SK-N-SH (cell line): ENCODE data around the gene NANOS1. TPM values are rescaled to one million over a fixed set of nuclear protein-coding genes. Genes with fewer than 3 reads are reported as not detected.

Source experiments
- CTCF ChIA-PET: fragments of 300-600, 350-600 bp; formaldehyde crosslinking; extraction: SDS; loops from one replicate; lab custom pipeline; 2021; lab: Yijun Ruan, JAX
- POLR2A ChIA-PET: fragments of 350-600 bp; sonication (Branson Sonifier 250); formaldehyde crosslinking; extraction: SDS; loops from one replicate; lab custom pipeline; 2020; ENCODE audit warnings: antibody characterized with exemption, inconsistent platforms; lab: Yijun Ruan, JAX
- DNase-seq: peaks from one replicate; pipeline ENCODE4 v3.0.0; 2012
- H2AFZ ChIP-seq: fragments of 200-600 bp; sonication (generic); 2 replicates; pipeline ENCODE4 v1.8.1; 2016; ENCODE audit warnings: antibody characterized with exemption, mild to moderate bottlenecking, low read depth
- H3F3A ChIP-seq: fragments of 200-600 bp; sonication (generic); replicated peaks from 2 replicates; pipeline ENCODE3; 2016; ENCODE audit warnings: antibody characterized with exemption, mild to moderate bottlenecking; ENCODE audit not compliant: insufficient read depth
- H3K27ac ChIP-seq, 2 experiments: fragments of 200-500 bp in 1 of 2; fragments of 200-600 bp in 1 of 2; sonication (Bioruptor generic) in 1 of 2; sonication (generic), shearing (Covaris generic) in 1 of 2; 2 replicates each; pipeline versions ENCODE4 v1.5.1 to v1.6.1; 2014 to 2016; ENCODE audit warnings: low read depth in 2 of 2, inconsistent platforms in 1 of 2, low read length in 1 of 2, mild to moderate bottlenecking in 1 of 2, mixed read lengths in 1 of 2
- H3K27me3 ChIP-seq: fragments of 200-600 bp; sonication (generic), shearing (Covaris generic); 2 replicates; pipeline ENCODE4 v1.6.1; 2016; ENCODE audit warnings: mixed run types; ENCODE audit not compliant: insufficient read depth
- H3K36me3 ChIP-seq, 2 experiments: fragments of 200-500 bp in 1 of 2; fragments of 200-600 bp in 1 of 2; sonication (Bioruptor generic) in 1 of 2; sonication (generic) in 1 of 2; replicated peaks in 1 of 2; 2 replicates each; pipeline versions ENCODE3 to v1.5.1; 2014 to 2016; ENCODE audit warnings: low read length in 1 of 2, mild to moderate bottlenecking in 1 of 2; ENCODE audit not compliant: insufficient read depth in 2 of 2, control insufficient read depth in 1 of 2
- H3K4me1 ChIP-seq, 2 experiments: fragments of 200-500 bp in 1 of 2; fragments of 200-600 bp in 1 of 2; sonication (Bioruptor generic) in 1 of 2; sonication (generic), shearing (Covaris generic) in 1 of 2; 2 replicates each; pipeline versions ENCODE4 v1.5.1 to v1.6.1; 2014 to 2016; ENCODE audit warnings: low read depth in 1 of 2, low read length in 1 of 2, mixed run types in 1 of 2; ENCODE audit not compliant: insufficient read depth in 2 of 2, control insufficient read depth in 1 of 2
- H3K4me2 ChIP-seq: fragments of 200-600 bp; sonication (generic), shearing (Covaris generic); 2 replicates; pipeline ENCODE4 v1.6.1; 2017; ENCODE audit warnings: mixed run types
- H3K4me3 ChIP-seq, 2 experiments: fragments of 200-500 bp in 1 of 2; fragments of 200-600 bp in 1 of 2; sonication (Bioruptor generic) in 1 of 2; sonication (generic), shearing (Covaris generic) in 1 of 2; 2 replicates each; pipeline versions ENCODE4 v1.5.1 to v1.8.1; 2014 to 2016; ENCODE audit warnings: low read depth in 2 of 2, inconsistent platforms in 1 of 2, low read length in 1 of 2, mild to moderate bottlenecking in 1 of 2, mixed read lengths in 1 of 2, moderate library complexity in 1 of 2
- H3K79me2 ChIP-seq: fragments of 200-600 bp; sonication (generic); 2 replicates; pipeline ENCODE4 v1.8.1; 2017; ENCODE audit warnings: mild to moderate bottlenecking; ENCODE audit not compliant: insufficient read depth
- H3K9ac ChIP-seq: fragments of 200-600 bp; sonication (generic); 2 replicates; pipeline ENCODE4 v1.6.1; 2017; ENCODE audit warnings: mixed run types
- H3K9me2 ChIP-seq: fragments of 200-600 bp; sonication (generic); 2 replicates; pipeline ENCODE4 v1.6.1; 2017; ENCODE audit warnings: mixed run types
- H3K9me3 ChIP-seq: fragments of 200-600 bp; sonication (generic); 2 replicates; pipeline ENCODE4 v1.6.1; 2017; ENCODE audit warnings: mixed run types, mild to moderate bottlenecking, moderate library complexity
- H4K20me1 ChIP-seq: fragments of 200-600 bp; sonication (generic); 2 replicates; pipeline ENCODE4 v1.6.1; 2017; ENCODE audit warnings: mild to moderate bottlenecking, mixed run types; ENCODE audit not compliant: insufficient read depth
- CHD2 ChIP-seq: fragments of 150-350 bp; IDR thresholded peaks from 2 replicates; pipeline ENCODE4 v1.6.1; 2018; ENCODE audit warnings: low read length; ENCODE audit not compliant: partially characterized antibody
- ELF1 ChIP-seq: IDR thresholded peaks from 2 replicates; pipeline ENCODE4 v1.4.0; 2012
- EP300 ChIP-seq, 2 experiments: IDR thresholded peaks; 2 replicates each; pipeline versions ENCODE4 v1.4.0 to v1.6.1; 2012; ENCODE audit warnings: borderline replicate concordance in 1 of 2, low read depth in 1 of 2, low read length in 1 of 2
- EZH2phosphoT487 ChIP-seq: fragments of 200-600 bp; sonication (generic); IDR thresholded peaks from 2 replicates; pipeline ENCODE4 v1.6.1; 2017; ENCODE audit warnings: low read depth, mixed run types, mild to moderate bottlenecking, antibody characterized with exemption, moderate library complexity, borderline replicate concordance
- FOSL2 ChIP-seq: IDR thresholded peaks from 2 replicates; pipeline ENCODE4 v1.4.0; 2012; ENCODE audit warnings: low read depth, mild to moderate bottlenecking, moderate library complexity, borderline replicate concordance
- FOXJ3 ChIP-seq: sonication (generic); formaldehyde crosslinking; IDR thresholded peaks from 2 replicates; pipeline ENCODE4 v1.5.1; 2020; ENCODE audit warnings: mild to moderate bottlenecking, missing genetic modification reagents
- GABPA ChIP-seq: IDR thresholded peaks from 2 replicates; pipeline ENCODE4 v1.4.0; 2012; ENCODE audit warnings: low read depth, mild to moderate bottlenecking
- IRF3 ChIP-seq: fragments of 150-350 bp; IDR thresholded peaks from 2 replicates; pipeline ENCODE4 v1.6.1; 2016; ENCODE audit warnings: mild to moderate bottlenecking, low read depth, low read length
- JUND ChIP-seq: IDR thresholded peaks from 2 replicates; pipeline ENCODE4 v1.4.0; 2012
- NRF1 ChIP-seq: IDR thresholded peaks from 2 replicates; pipeline ENCODE4 v1.6.1; 2012; ENCODE audit warnings: low read depth, mild to moderate bottlenecking, low read length
- RAD21 ChIP-seq: IDR thresholded peaks from 2 replicates; pipeline ENCODE4 v1.6.1; 2012; ENCODE audit warnings: mild to moderate bottlenecking, low read length
- RCOR1 ChIP-seq: fragments of 150-350 bp; IDR thresholded peaks from 2 replicates; pipeline ENCODE4 v1.6.1; 2017; ENCODE audit warnings: antibody characterized with exemption, low read length
- RFX5 ChIP-seq: IDR thresholded peaks from 2 replicates; pipeline ENCODE4 v1.6.1; 2012; ENCODE audit warnings: mild to moderate bottlenecking, improper control_type of control experiment, low read length
- RXRA ChIP-seq: IDR thresholded peaks from 2 replicates; pipeline ENCODE4 v1.4.0; 2012; ENCODE audit warnings: low read depth, mild to moderate bottlenecking, borderline replicate concordance
- SIN3A ChIP-seq: IDR thresholded peaks from 2 replicates; pipeline ENCODE4 v1.6.1; 2012; ENCODE audit warnings: low read depth, mild to moderate bottlenecking, low read length, moderate library complexity, borderline replicate concordance
- TAF1 ChIP-seq: IDR thresholded peaks from 2 replicates; pipeline ENCODE4 v1.6.1; 2012; ENCODE audit warnings: low read depth, mild to moderate bottlenecking, low read length, moderate library complexity, borderline replicate concordance
- TCF12 ChIP-seq: IDR thresholded peaks from 2 replicates; pipeline ENCODE4 v1.4.0; 2012
- YY1 ChIP-seq: IDR thresholded peaks from 2 replicates; pipeline ENCODE4 v1.4.0; 2012; ENCODE audit warnings: low read depth, mild to moderate bottlenecking
- ZBTB33 ChIP-seq: IDR thresholded peaks from 2 replicates; pipeline ENCODE4 v1.4.0; 2012; ENCODE audit warnings: low read depth, borderline replicate concordance
- WGBS: methylation state at CpG from one replicate; pipeline ENCODE4 v1.1.6; 2017; ENCODE audit warnings: low lambda C conversion rate; 5-methylcytosine and 5-hydroxymethylcytosine counted together
- polyA plus RNA-seq, 3 experiments: library from polyadenylated mRNA; depleted of rRNA; stranded (reverse); fragments of >200 nt; gene quantifications; 2 replicates each; pipeline ENCODE4 v1.2.3, GENCODE V29; 2012
- TF ChIP-seq, protein P1 (sequence below): IDR thresholded peaks from 2 replicates; pipeline ENCODE4 v1.4.0; 2012; ENCODE audit warnings: low read depth
- TF ChIP-seq, protein P2 (sequence below): IDR thresholded peaks from 2 replicates; pipeline ENCODE4; 2012
- TF ChIP-seq, protein P3 (sequence below): IDR thresholded peaks from 2 replicates; pipeline ENCODE4 v1.6.1; 2012; ENCODE audit warnings: mild to moderate bottlenecking, low read depth, low read length, moderate library complexity

NANOS1 gene
- polyA plus RNA-seq, 1 of the 3 experiments (the other 2 are of a cell fraction): 0.81 TPM

GRCh38 chr10:119059557-119059956 lies 30.0 kb downstream of the NANOS1 start:
- H4K20me1 ChIP-seq: peaks cover 24% of the 10 kb centered on the region
- H2AFZ ChIP-seq: no peak overlapping the region
- H3K36me3 ChIP-seq: peaks cover 86 to 95% of the 10 kb centered on the region in 2 experiments
- DNase-seq: no peak
- H3K27me3 ChIP-seq: no peaks in the 10 kb centered on the region
- H3K4me1 ChIP-seq: no peaks in the 10 kb centered on the region
- H3K9me2 ChIP-seq: no peaks in the 10 kb centered on the region
- 88% methylated on average over 4 of the region's 4 CpGs for WGBS
- H3K79me2 ChIP-seq: peaks cover 88% of the 10 kb centered on the region
- ChIA-PET CTCF (no interaction called here), POLR2A (no interaction called here)
- H3F3A ChIP-seq: peaks cover 11% of the 10 kb centered on the region
- no peak overlapping the region for H3K4me2 ChIP-seq
- no peak for TF ChIP-seq EP300 (IDR thresholded peaks at IDR 0.05; ENCODE audit: borderline replicate concordance in 1 of 2, low read depth in 1 of 2, low read length in 1 of 2)
- no peak for TF ChIP-seq NRF1
- no peak for TF ChIP-seq CHD2
- TF ChIP-seq RFX5: no peak
- no peak for TF ChIP-seq ZBTB33
- no peak for TF ChIP-seq SIN3A
- TF ChIP-seq EZH2phosphoT487: no peak
- no peak for TF ChIP-seq GABPA
- no peak for TF ChIP-seq RAD21
- no peak for TF ChIP-seq YY1
- no peak for TF ChIP-seq RXRA
- no peak for TF ChIP-seq ELF1
- no peak for TF ChIP-seq TCF12
- TF ChIP-seq, protein P1, sequence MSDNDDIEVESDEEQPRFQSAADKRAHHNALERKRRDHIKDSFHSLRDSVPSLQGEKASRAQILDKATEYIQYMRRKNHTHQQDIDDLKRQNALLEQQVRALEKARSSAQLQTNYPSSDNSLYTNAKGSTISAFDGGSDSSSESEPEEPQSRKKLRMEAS: no peak
- no peak for TF ChIP-seq FOXJ3 (CRISPR knock-in tag)
- no peak for TF ChIP-seq FOSL2
- no peak overlapping the region for H3K9ac ChIP-seq
- H3K27ac ChIP-seq: no peak overlapping the region
- H3K4me3 ChIP-seq: no peak overlapping the region
- no peaks in the 10 kb centered on the region for H3K9me3 ChIP-seq

DNA sequence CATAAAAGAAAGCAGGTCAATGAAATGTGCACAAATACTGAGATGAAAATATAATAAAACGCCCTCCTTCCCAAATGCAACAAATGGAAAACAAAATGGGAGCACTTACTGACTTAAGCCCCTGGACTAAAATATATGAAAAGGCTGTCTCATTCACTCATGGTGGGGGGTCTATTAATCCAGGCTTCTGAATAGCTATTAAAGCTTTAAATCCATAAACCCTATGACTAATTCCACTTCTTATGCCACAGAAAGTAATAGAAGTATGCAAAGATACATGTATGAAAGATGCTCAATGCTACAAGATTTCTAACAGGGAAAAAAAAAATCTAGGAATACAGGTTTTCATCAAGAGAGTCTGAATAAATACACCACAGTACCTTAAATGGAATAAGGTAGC lies 30.6 kb downstream of the NANOS1 start:
- peaks cover 86 to 95% of the 10 kb centered on the region in 2 experiments for H3K36me3 ChIP-seq
- peaks cover 29% of the 10 kb centered on the region for H4K20me1 ChIP-seq
- TF ChIP-seq JUND (no peak), FOXJ3 (CRISPR knock-in tag) (no peak), RCOR1 (no peak), SIN3A (no peak), TAF1 (no peak), IRF3 (no peak)
- TF ChIP-seq, protein P2, sequence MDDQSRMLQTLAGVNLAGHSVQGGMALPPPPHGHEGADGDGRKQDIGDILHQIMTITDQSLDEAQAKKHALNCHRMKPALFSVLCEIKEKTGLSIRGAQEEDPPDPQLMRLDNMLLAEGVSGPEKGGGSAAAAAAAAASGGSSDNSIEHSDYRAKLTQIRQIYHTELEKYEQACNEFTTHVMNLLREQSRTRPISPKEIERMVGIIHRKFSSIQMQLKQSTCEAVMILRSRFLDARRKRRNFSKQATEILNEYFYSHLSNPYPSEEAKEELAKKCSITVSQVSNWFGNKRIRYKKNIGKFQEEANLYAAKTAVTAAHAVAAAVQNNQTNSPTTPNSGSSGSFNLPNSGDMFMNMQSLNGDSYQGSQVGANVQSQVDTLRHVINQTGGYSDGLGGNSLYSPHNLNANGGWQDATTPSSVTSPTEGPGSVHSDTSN: no peak
- TF ChIP-seq, protein P3, sequence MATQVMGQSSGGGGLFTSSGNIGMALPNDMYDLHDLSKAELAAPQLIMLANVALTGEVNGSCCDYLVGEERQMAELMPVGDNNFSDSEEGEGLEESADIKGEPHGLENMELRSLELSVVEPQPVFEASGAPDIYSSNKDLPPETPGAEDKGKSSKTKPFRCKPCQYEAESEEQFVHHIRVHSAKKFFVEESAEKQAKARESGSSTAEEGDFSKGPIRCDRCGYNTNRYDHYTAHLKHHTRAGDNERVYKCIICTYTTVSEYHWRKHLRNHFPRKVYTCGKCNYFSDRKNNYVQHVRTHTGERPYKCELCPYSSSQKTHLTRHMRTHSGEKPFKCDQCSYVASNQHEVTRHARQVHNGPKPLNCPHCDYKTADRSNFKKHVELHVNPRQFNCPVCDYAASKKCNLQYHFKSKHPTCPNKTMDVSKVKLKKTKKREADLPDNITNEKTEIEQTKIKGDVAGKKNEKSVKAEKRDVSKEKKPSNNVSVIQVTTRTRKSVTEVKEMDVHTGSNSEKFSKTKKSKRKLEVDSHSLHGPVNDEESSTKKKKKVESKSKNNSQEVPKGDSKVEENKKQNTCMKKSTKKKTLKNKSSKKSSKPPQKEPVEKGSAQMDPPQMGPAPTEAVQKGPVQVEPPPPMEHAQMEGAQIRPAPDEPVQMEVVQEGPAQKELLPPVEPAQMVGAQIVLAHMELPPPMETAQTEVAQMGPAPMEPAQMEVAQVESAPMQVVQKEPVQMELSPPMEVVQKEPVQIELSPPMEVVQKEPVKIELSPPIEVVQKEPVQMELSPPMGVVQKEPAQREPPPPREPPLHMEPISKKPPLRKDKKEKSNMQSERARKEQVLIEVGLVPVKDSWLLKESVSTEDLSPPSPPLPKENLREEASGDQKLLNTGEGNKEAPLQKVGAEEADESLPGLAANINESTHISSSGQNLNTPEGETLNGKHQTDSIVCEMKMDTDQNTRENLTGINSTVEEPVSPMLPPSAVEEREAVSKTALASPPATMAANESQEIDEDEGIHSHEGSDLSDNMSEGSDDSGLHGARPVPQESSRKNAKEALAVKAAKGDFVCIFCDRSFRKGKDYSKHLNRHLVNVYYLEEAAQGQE: no peak

More for the DNA sequence above, 30.6 kb downstream of the NANOS1 start:
- H3K9me3 ChIP-seq: no peaks in the 10 kb centered on the region
- DNase-seq: no peak
- ChIA-PET CTCF (no interaction called here), POLR2A (no interaction called here)
- peaks cover 11% of the 10 kb centered on the region for H3F3A ChIP-seq
- H3K4me2 ChIP-seq: no peak overlapping the region
- 95% methylated on average over 1 of the region's 1 CpG for whole genome bisulfite sequencing
- no peaks in the 10 kb centered on the region for H3K4me1 ChIP-seq
- H3K4me3 ChIP-seq: no peak overlapping the region
- H3K9ac ChIP-seq: no peak overlapping the region
- no peak overlapping the region; a peak in 1 of 4 replicates for H3K27ac ChIP-seq
- no peaks in the 10 kb centered on the region for H3K9me2 ChIP-seq
- H2AFZ ChIP-seq: no peak overlapping the region
- no peaks in the 10 kb centered on the region for H3K27me3 ChIP-seq
- peaks cover 88% of the 10 kb centered on the region for H3K79me2 ChIP-seq
